Measurements from ENCODE around the gene SARM1. TPM values are rescaled to one million over a fixed set of nuclear protein-coding genes. Genes with fewer than 3 reads are reported as not detected.

The SARM1 gene
- total and polyA plus RNA-seq, 2 of the 13 experiments (the other 11 are each of a cell fraction or from before 2014, with no cell fraction given) = 0.73 to 0.86 TPM

DNA sequence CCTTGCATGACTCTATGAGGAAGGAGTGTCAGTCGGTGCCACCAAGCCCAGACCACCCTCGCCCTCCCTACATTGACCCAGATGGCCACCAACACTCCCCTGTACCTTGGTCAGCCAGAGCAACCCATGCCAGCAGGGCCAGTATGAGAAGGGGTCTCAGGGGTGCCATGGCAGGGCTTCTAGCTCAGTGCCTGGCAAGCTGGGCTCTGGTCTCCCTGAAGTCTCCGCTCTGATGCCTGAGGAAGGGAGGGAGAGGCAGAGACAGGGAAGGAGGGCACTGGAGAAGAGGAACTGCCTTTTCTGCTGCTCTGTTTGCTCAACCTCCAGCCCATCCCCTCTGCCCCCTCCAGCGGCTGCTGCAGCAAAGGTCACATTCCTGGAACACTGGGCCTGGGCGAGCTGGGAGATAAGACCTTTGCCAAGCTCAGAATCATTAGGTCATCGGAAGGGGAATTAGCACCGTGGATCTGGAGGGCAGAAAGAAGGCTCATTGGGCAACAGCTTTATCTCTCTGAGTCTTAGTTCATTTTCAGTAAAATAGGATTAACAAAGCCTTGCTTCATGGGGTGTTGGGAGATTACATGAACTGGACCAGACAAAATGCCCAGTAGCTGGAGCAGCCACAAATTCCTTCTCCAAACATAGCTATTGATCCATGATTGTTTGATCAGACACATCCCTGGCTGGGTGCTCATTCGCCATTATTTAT lies 1.3 kb upstream of the SARM1 start, which contains the start of gene VTN (continued):
- TF ChIP-seq KAT8 (CRISPR knock-in tag; IDR thresholded peaks at IDR 0.05) (peak; percentile 74), TGIF2 (CRISPR knock-in tag; IDR thresholded peaks at IDR 0.05) (peak; percentile 34; the same call in 1 of the 2 replicates), FOXK2 (IDR thresholded peaks at IDR 0.05) (peak; percentile 9; the same call in 1 of the 2 replicates), ZNF644 (CRISPR knock-in tag; IDR thresholded peaks at IDR 0.05; ENCODE audit: low read depth) (peak; percentile 76), POLR2G (IDR thresholded peaks at IDR 0.05; ENCODE audit: low read depth, low read length) (peak; percentile 56; the same call in 1 of the 2 replicates), RXRB (CRISPR knock-in tag; IDR thresholded peaks at IDR 0.05; ENCODE audit: borderline replicate concordance) (peak; percentile 90), ZFY (CRISPR knock-in tag; IDR thresholded peaks at IDR 0.05) (peak; percentile 46; the same call in 1 of the 2 replicates), DZIP1 (CRISPR knock-in tag; IDR thresholded peaks at IDR 0.05) (0 out of 2 replicates have a peak, but pooled peaks have one; percentile 66), HNF4A (CRISPR knock-in tag; IDR thresholded peaks at IDR 0.05) (peak; percentile 97), KLF13 (CRISPR knock-in tag; IDR thresholded peaks at IDR 0.05) (no peak), RBFOX2 (IDR thresholded peaks at IDR 0.05; ENCODE audit: low read depth, low read length) (no peak), TOPORS (CRISPR knock-in tag; IDR thresholded peaks at IDR 0.05) (0 out of 2 replicates have a peak, but pooled peaks have one; percentile 32), THYN1 (CRISPR knock-in tag; IDR thresholded peaks at IDR 0.05; ENCODE audit: borderline replicate concordance, low read depth) (no peak), ZNF678 (CRISPR knock-in tag; IDR thresholded peaks at IDR 0.05) (no peak)
- TF ChIP-seq, protein P1, sequence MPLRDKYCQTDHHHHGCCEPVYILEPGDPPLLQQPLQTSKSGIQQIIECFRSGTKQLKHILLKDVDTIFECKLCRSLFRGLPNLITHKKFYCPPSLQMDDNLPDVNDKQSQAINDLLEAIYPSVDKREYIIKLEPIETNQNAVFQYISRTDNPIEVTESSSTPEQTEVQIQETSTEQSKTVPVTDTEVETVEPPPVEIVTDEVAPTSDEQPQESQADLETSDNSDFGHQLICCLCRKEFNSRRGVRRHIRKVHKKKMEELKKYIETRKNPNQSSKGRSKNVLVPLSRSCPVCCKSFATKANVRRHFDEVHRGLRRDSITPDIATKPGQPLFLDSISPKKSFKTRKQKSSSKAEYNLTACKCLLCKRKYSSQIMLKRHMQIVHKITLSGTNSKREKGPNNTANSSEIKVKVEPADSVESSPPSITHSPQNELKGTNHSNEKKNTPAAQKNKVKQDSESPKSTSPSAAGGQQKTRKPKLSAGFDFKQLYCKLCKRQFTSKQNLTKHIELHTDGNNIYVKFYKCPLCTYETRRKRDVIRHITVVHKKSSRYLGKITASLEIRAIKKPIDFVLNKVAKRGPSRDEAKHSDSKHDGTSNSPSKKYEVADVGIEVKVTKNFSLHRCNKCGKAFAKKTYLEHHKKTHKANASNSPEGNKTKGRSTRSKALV (CRISPR knock-in tag; IDR thresholded peaks at IDR 0.05) = peak; percentile 49; the same call in 1 of the 2 replicates
- TF ChIP-seq, protein P2, sequence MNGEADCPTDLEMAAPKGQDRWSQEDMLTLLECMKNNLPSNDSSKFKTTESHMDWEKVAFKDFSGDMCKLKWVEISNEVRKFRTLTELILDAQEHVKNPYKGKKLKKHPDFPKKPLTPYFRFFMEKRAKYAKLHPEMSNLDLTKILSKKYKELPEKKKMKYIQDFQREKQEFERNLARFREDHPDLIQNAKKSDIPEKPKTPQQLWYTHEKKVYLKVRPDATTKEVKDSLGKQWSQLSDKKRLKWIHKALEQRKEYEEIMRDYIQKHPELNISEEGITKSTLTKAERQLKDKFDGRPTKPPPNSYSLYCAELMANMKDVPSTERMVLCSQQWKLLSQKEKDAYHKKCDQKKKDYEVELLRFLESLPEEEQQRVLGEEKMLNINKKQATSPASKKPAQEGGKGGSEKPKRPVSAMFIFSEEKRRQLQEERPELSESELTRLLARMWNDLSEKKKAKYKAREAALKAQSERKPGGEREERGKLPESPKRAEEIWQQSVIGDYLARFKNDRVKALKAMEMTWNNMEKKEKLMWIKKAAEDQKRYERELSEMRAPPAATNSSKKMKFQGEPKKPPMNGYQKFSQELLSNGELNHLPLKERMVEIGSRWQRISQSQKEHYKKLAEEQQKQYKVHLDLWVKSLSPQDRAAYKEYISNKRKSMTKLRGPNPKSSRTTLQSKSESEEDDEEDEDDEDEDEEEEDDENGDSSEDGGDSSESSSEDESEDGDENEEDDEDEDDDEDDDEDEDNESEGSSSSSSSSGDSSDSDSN (CRISPR knock-in tag; IDR thresholded peaks at IDR 0.05) = peak; percentile 59; the same call in 1 of the 2 replicates
- TF ChIP-seq, protein P3, sequence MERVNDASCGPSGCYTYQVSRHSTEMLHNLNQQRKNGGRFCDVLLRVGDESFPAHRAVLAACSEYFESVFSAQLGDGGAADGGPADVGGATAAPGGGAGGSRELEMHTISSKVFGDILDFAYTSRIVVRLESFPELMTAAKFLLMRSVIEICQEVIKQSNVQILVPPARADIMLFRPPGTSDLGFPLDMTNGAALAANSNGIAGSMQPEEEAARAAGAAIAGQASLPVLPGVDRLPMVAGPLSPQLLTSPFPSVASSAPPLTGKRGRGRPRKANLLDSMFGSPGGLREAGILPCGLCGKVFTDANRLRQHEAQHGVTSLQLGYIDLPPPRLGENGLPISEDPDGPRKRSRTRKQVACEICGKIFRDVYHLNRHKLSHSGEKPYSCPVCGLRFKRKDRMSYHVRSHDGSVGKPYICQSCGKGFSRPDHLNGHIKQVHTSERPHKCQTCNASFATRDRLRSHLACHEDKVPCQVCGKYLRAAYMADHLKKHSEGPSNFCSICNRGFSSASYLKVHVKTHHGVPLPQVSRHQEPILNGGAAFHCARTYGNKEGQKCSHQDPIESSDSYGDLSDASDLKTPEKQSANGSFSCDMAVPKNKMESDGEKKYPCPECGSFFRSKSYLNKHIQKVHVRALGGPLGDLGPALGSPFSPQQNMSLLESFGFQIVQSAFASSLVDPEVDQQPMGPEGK (CRISPR knock-in tag; IDR thresholded peaks at IDR 0.05) = peak; percentile 96
